H9 (cell line): ENCODE measurements around the gene C2orf72. TPM values are rescaled to one million over a fixed set of nuclear protein-coding genes. Genes with fewer than 3 reads are reported as not detected.

Experiments
- DNase-seq: peaks from one replicate; pipeline ENCODE4 v3.0.0-alpha.2; 2017
- H2AFZ ChIP-seq: one replicate; pipeline ENCODE4 v1.6.1; 2013; ENCODE audit warnings: mild to moderate bottlenecking, low read length, control low read depth, moderate library complexity
- H2AK5ac ChIP-seq: 2 replicates; pipeline ENCODE4 v1.6.1; 2013; ENCODE audit warnings: low read length, control low read depth, mixed read lengths; ENCODE audit not compliant: insufficient read length
- H2BK120ac ChIP-seq: one replicate; pipeline ENCODE4 v1.6.1; 2013; ENCODE audit warnings: low read depth, mild to moderate bottlenecking, low read length, control low read depth, inconsistent platforms; ENCODE audit not compliant: poor library complexity, severe bottlenecking
- H2BK12ac ChIP-seq: 2 replicates; pipeline ENCODE4 v1.6.1; 2013; ENCODE audit warnings: low read length, control low read depth, mixed read lengths, low read depth; ENCODE audit not compliant: insufficient read length
- H2BK15ac ChIP-seq: 2 replicates; pipeline ENCODE4 v1.6.1; 2013; ENCODE audit warnings: low read depth, low read length, control low read depth
- H2BK20ac ChIP-seq: one replicate; pipeline ENCODE4 v1.6.1; 2013; ENCODE audit warnings: low read depth, mild to moderate bottlenecking, low read length, control low read depth, inconsistent platforms; ENCODE audit not compliant: poor library complexity, severe bottlenecking
- H2BK5ac ChIP-seq: 2 replicates; pipeline ENCODE4 v1.6.1; 2013; ENCODE audit warnings: low read length, control low read depth, mixed read lengths; ENCODE audit not compliant: insufficient read length
- H3K14ac ChIP-seq: 2 replicates; pipeline ENCODE4 v1.6.1; 2013; ENCODE audit warnings: low read length, control low read depth; ENCODE audit not compliant: insufficient read depth
- H3K18ac ChIP-seq: 2 replicates; pipeline ENCODE4 v1.6.1; 2013; ENCODE audit warnings: low read depth, mild to moderate bottlenecking, mixed read lengths, low read length, control low read depth; ENCODE audit not compliant: insufficient read length
- H3K23ac ChIP-seq: 2 replicates; pipeline ENCODE4 v1.6.1; 2013; ENCODE audit warnings: low read length, control low read depth, mixed read lengths, low read depth; ENCODE audit not compliant: insufficient read length
- H3K23me2 ChIP-seq: 2 replicates; pipeline ENCODE4 v1.6.1; 2013; ENCODE audit warnings: low read depth, mild to moderate bottlenecking, mixed read lengths, low read length, control low read depth; ENCODE audit not compliant: insufficient read length, poor library complexity, severe bottlenecking
- H3K27ac ChIP-seq: 2 replicates; pipeline ENCODE4 v1.5.1; 2013; ENCODE audit warnings: low read length, control low read depth, mixed read lengths, low read depth; ENCODE audit not compliant: insufficient read length
- H3K27me3 ChIP-seq: 2 replicates; pipeline ENCODE4 v1.6.1; 2013; ENCODE audit warnings: low read length, control low read depth, inconsistent platforms; ENCODE audit not compliant: insufficient read depth
- H3K4ac ChIP-seq: 2 replicates; pipeline ENCODE4 v1.6.1; 2013; ENCODE audit warnings: low read depth, mild to moderate bottlenecking, control low read depth, inconsistent platforms, low read length, moderate library complexity
- H3K4me1 ChIP-seq: 2 replicates; pipeline ENCODE4 v1.6.1; 2013; ENCODE audit warnings: low read length, control low read depth, inconsistent platforms; ENCODE audit not compliant: insufficient read depth
- H3K4me2 ChIP-seq: 2 replicates; pipeline ENCODE4 v1.6.1; 2013; ENCODE audit warnings: low read length, control low read depth, mixed read lengths; ENCODE audit not compliant: insufficient read length, insufficient read depth
- H3K56ac ChIP-seq: 2 replicates; pipeline ENCODE4 v1.6.1; 2013; ENCODE audit warnings: low read depth, mild to moderate bottlenecking, mixed read lengths, low read length, control low read depth; ENCODE audit not compliant: insufficient read length
- H3K79me1 ChIP-seq: 2 replicates; pipeline ENCODE4 v1.6.1; 2013; ENCODE audit warnings: low read depth, mild to moderate bottlenecking, moderate library complexity, low read length, control low read depth, inconsistent platforms; ENCODE audit not compliant: insufficient read depth, poor library complexity, severe bottlenecking
- H3K79me2 ChIP-seq: 2 replicates; pipeline ENCODE4 v1.6.1; 2013; ENCODE audit warnings: low read length, control low read depth, inconsistent platforms; ENCODE audit not compliant: insufficient read depth
- H3K9ac ChIP-seq: 2 replicates; pipeline ENCODE4 v1.6.1; 2013; ENCODE audit warnings: low read length, control low read depth, mixed read lengths; ENCODE audit not compliant: insufficient read length; ENCODE audit errors: extremely low read depth
- H3K9me3 ChIP-seq: one replicate; pipeline ENCODE4 v1.6.1; 2013; ENCODE audit warnings: low read depth, low read length, inconsistent platforms; ENCODE audit not compliant: control insufficient read depth
- H3T11ph ChIP-seq: one replicate; pipeline ENCODE4 v1.6.1; 2013; ENCODE audit warnings: mild to moderate bottlenecking, low read length, control low read depth, inconsistent platforms
- H4K20me1 ChIP-seq: one replicate; pipeline ENCODE4 v1.6.1; 2013; ENCODE audit not compliant: control insufficient read depth, insufficient read length, insufficient read depth
- H4K5ac ChIP-seq: 2 replicates; pipeline ENCODE4 v1.6.1; 2013; ENCODE audit warnings: low read depth, mild to moderate bottlenecking, mixed read lengths, low read length, control low read depth; ENCODE audit not compliant: insufficient read length
- H4K8ac ChIP-seq: replicated peaks from 2 replicates; pipeline ENCODE4 v1.6.1; 2013; ENCODE audit warnings: low read length, control low read depth, mixed read lengths, low read depth; ENCODE audit not compliant: insufficient read length
- H4K91ac ChIP-seq: 2 replicates; pipeline ENCODE4 v1.6.1; 2013; ENCODE audit warnings: low read depth, mild to moderate bottlenecking, moderate library complexity, mixed read lengths, low read length, control low read depth; ENCODE audit not compliant: insufficient read length
- H3K27ac Mint-ChIP-seq, 3 experiments: 2 replicates in 2 of 3; 3 replicates in 1 of 3; pipeline ENCODE4 v1.8.0; 2020 to 2021; ENCODE audit warnings: mixed read lengths in 3 of 3, mild to moderate bottlenecking in 1 of 3, moderate library complexity in 1 of 3
- H3K27me3 Mint-ChIP-seq: 2 replicates; pipeline ENCODE4 v1.8.0; 2021; ENCODE audit warnings: low read depth, mild to moderate bottlenecking, moderate library complexity, mixed read lengths
- H3K36me3 Mint-ChIP-seq, 3 experiments: 2 replicates in 2 of 3; 3 replicates in 1 of 3; pipeline ENCODE4 v1.8.0; 2020 to 2021; ENCODE audit warnings: low read depth in 3 of 3, mixed read lengths in 3 of 3; ENCODE audit not compliant: insufficient read depth in 1 of 3
- H3K4me1 Mint-ChIP-seq, 2 experiments: 2 replicates each; pipeline ENCODE4 v1.8.0; 2020; ENCODE audit warnings: mixed read lengths in 2 of 2
- H3K4me3 Mint-ChIP-seq, 2 experiments: 2 replicates in 1 of 2; 3 replicates in 1 of 2; pipeline ENCODE4 v1.8.0; 2020 to 2021; ENCODE audit warnings: mild to moderate bottlenecking in 2 of 2, mixed read lengths in 2 of 2, moderate library complexity in 1 of 2
- H3K9me3 Mint-ChIP-seq, 2 experiments: 2 replicates in 1 of 2; 3 replicates in 1 of 2; pipeline ENCODE4 v1.8.0; 2020; ENCODE audit warnings: mild to moderate bottlenecking in 2 of 2, mixed read lengths in 2 of 2, moderate library complexity in 1 of 2
- CTCF ChIP-seq: fragments of 200-600 bp; sonication (generic); conservative IDR thresholded peaks from 3 replicates; pipeline ENCODE4 v1.8.0; 2021; ENCODE audit warnings: antibody characterized with exemption, mild to moderate bottlenecking
- WGBS: extraction: QIAGEN DNeasy Blood & Tissue Kit; methylation state at CpG from one replicate; pipeline ENCODE4 v1.1.7; 2013; ENCODE audit warnings: missing lambda C conversion rate, low lambda C conversion rate, mixed read lengths; ENCODE audit not compliant: insufficient read length; ENCODE audit errors: extremely low coverage; 5-methylcytosine and 5-hydroxymethylcytosine counted together
- total RNA-seq: library from RNA; stranded (reverse); gene quantifications from 2 replicates; pipeline ENCODE4 v1.2.1, GENCODE V29; 2021

The C2orf72 gene
- total RNA-seq, 1 experiment from 2014 or later: 1.0 TPM

DNA sequence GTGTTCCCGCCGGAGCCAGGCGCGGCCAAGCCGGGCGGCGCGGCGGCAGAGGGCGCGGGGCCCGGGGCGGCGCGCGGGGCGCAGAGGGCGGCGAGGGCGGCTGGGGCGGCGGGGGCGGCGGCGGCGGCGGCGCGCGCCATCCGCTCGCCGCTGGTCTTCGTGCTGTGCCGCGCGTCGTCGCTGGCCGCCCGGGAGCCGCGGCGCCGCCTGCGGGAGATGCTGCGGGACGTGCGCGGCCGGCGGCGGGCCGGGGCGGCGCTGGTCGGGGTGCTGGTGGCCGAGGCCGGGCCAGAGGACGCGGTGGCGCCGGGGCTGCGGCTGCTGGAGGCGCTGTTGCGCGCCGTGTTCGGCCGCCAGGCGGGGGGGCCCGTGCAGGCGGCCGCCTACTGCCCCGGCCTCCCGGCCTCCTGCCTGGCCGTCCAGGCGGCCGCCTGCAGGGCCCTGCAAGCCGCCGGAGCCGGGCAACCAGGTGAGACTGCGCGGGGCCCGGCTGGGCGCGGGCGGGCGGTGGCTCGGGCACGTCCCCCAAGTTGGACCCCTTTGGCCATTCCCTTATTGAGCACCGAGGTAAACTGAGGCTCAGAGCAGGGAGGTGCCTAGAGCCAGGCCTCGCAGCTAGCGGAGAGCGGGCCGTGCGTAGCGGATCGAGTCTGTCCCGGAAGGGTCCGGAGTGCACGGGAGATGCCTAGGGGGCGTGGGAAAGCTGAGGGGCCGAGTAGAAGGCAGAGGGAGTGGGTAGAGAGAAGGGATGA, 584 bp downstream of the C2orf72 start:
- Histone ChIP-seq H3K56ac (no peak overlapping the region), H3K27ac (no peak overlapping the region), H4K8ac (no peak overlapping the region), H3K4me1 (no peaks in the 10 kb centered on the region; the same call in 1 of the 2 replicates), H2BK120ac (no peak overlapping the region), H3K23me2 (peaks cover 10% of the 10 kb centered on the region), H4K91ac (no peak overlapping the region), H3T11ph (no peak overlapping the region), H2BK5ac (no peak overlapping the region), H3K9me3 (no peaks in the 10 kb centered on the region), H3K4me2 (peak overlapping the region; percentile 78), H3K79me2 (no peaks in the 10 kb centered on the region), H3K14ac (no peak overlapping the region), H3K9ac (no peak overlapping the region), H2BK20ac (no peak overlapping the region), H4K5ac (no peak overlapping the region), H2BK15ac (no peak overlapping the region), H3K27me3 (peaks cover 25% of the 10 kb centered on the region), H2AFZ (no peak overlapping the region), H3K79me1 (no peaks in the 10 kb centered on the region), H3K4ac (no peak overlapping the region), H3K18ac (no peak overlapping the region), H4K20me1 (no peaks in the 10 kb centered on the region), H2AK5ac (no peak overlapping the region), H2BK12ac (no peak overlapping the region), H3K23ac (no peak overlapping the region)
- Mint-ChIP-seq H3K4me1 (peaks cover 8 to 15% of the 10 kb centered on the region in 2 experiments; a peak in 3 of 4 replicates), H3K9me3 (no peaks in the 10 kb centered on the region), H3K27ac (no peak overlapping the region), H3K4me3 (peak overlapping the region; percentile 54 to 84), H3K27me3 (peaks cover 79% of the 10 kb centered on the region), H3K36me3 (no peaks in the 10 kb centered on the region)
- WGBS: no CpG with 5 or more reads among the region's 104 CpGs
- no peak for DNase-seq
- TF ChIP-seq CTCF: no peak
